SK-N-SH (cell line): ENCODE results near the gene RASAL2.

Experiments
- EZH2phosphoT487 ChIP-seq: fragments of 200-600 bp; sonication (generic); IDR thresholded peaks from 2 replicates; pipeline ENCODE4 v1.6.1; 2017; ENCODE audit warnings: low read depth, mixed run types, mild to moderate bottlenecking, antibody characterized with exemption, moderate library complexity, borderline replicate concordance
- FOSL2 ChIP-seq: IDR thresholded peaks from 2 replicates; pipeline ENCODE4 v1.4.0; 2012; ENCODE audit warnings: low read depth, mild to moderate bottlenecking, moderate library complexity, borderline replicate concordance
- GABPA ChIP-seq: IDR thresholded peaks from 2 replicates; pipeline ENCODE4 v1.4.0; 2012; ENCODE audit warnings: low read depth, mild to moderate bottlenecking
- NRF1 ChIP-seq: IDR thresholded peaks from 2 replicates; pipeline ENCODE4 v1.6.1; 2012; ENCODE audit warnings: low read depth, mild to moderate bottlenecking, low read length
- RCOR1 ChIP-seq: fragments of 150-350 bp; IDR thresholded peaks from 2 replicates; pipeline ENCODE4 v1.6.1; 2017; ENCODE audit warnings: antibody characterized with exemption, low read length
- RFX5 ChIP-seq: IDR thresholded peaks from 2 replicates; pipeline ENCODE4 v1.6.1; 2012; ENCODE audit warnings: mild to moderate bottlenecking, improper control_type of control experiment, low read length
- RXRA ChIP-seq: IDR thresholded peaks from 2 replicates; pipeline ENCODE4 v1.4.0; 2012; ENCODE audit warnings: low read depth, mild to moderate bottlenecking, borderline replicate concordance
- SIN3A ChIP-seq: IDR thresholded peaks from 2 replicates; pipeline ENCODE4 v1.6.1; 2012; ENCODE audit warnings: low read depth, mild to moderate bottlenecking, low read length, moderate library complexity, borderline replicate concordance
- TAF1 ChIP-seq: IDR thresholded peaks from 2 replicates; pipeline ENCODE4 v1.6.1; 2012; ENCODE audit warnings: low read depth, mild to moderate bottlenecking, low read length, moderate library complexity, borderline replicate concordance
- YY1 ChIP-seq: IDR thresholded peaks from 2 replicates; pipeline ENCODE4 v1.4.0; 2012; ENCODE audit warnings: low read depth, mild to moderate bottlenecking
- ZBTB33 ChIP-seq: IDR thresholded peaks from 2 replicates; pipeline ENCODE4 v1.4.0; 2012; ENCODE audit warnings: low read depth, borderline replicate concordance
- TF ChIP-seq, protein P1 (sequence below): fragments of 200-600 bp; sonication (generic); IDR thresholded peaks from 2 replicates; pipeline ENCODE4 v1.6.1; 2017; ENCODE audit warnings: antibody characterized with exemption, mild to moderate bottlenecking, moderate library complexity
- TF ChIP-seq, protein P2 (sequence below): IDR thresholded peaks from 2 replicates; pipeline ENCODE4; 2012
- TF ChIP-seq, protein P3 (sequence below): IDR thresholded peaks from 2 replicates; pipeline ENCODE4 v1.6.1; 2012; ENCODE audit warnings: mild to moderate bottlenecking, low read depth, low read length, moderate library complexity

GRCh38 chr1:178461701-178462100 is 367.8 kb downstream of the RASAL2 start:
- TF ChIP-seq, protein P1, sequence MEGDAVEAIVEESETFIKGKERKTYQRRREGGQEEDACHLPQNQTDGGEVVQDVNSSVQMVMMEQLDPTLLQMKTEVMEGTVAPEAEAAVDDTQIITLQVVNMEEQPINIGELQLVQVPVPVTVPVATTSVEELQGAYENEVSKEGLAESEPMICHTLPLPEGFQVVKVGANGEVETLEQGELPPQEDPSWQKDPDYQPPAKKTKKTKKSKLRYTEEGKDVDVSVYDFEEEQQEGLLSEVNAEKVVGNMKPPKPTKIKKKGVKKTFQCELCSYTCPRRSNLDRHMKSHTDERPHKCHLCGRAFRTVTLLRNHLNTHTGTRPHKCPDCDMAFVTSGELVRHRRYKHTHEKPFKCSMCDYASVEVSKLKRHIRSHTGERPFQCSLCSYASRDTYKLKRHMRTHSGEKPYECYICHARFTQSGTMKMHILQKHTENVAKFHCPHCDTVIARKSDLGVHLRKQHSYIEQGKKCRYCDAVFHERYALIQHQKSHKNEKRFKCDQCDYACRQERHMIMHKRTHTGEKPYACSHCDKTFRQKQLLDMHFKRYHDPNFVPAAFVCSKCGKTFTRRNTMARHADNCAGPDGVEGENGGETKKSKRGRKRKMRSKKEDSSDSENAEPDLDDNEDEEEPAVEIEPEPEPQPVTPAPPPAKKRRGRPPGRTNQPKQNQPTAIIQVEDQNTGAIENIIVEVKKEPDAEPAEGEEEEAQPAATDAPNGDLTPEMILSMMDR: no peak
- TF ChIP-seq TAF1 (no peak), GABPA (no peak), RCOR1 (no peak), RFX5 (no peak), RXRA (no peak), NRF1 (no peak), ZBTB33 (no peak), YY1 (no peak), EZH2phosphoT487 (no peak), SIN3A (no peak), FOSL2 (no peak)
- TF ChIP-seq, protein P2, sequence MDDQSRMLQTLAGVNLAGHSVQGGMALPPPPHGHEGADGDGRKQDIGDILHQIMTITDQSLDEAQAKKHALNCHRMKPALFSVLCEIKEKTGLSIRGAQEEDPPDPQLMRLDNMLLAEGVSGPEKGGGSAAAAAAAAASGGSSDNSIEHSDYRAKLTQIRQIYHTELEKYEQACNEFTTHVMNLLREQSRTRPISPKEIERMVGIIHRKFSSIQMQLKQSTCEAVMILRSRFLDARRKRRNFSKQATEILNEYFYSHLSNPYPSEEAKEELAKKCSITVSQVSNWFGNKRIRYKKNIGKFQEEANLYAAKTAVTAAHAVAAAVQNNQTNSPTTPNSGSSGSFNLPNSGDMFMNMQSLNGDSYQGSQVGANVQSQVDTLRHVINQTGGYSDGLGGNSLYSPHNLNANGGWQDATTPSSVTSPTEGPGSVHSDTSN: no peak
- TF ChIP-seq, protein P3, sequence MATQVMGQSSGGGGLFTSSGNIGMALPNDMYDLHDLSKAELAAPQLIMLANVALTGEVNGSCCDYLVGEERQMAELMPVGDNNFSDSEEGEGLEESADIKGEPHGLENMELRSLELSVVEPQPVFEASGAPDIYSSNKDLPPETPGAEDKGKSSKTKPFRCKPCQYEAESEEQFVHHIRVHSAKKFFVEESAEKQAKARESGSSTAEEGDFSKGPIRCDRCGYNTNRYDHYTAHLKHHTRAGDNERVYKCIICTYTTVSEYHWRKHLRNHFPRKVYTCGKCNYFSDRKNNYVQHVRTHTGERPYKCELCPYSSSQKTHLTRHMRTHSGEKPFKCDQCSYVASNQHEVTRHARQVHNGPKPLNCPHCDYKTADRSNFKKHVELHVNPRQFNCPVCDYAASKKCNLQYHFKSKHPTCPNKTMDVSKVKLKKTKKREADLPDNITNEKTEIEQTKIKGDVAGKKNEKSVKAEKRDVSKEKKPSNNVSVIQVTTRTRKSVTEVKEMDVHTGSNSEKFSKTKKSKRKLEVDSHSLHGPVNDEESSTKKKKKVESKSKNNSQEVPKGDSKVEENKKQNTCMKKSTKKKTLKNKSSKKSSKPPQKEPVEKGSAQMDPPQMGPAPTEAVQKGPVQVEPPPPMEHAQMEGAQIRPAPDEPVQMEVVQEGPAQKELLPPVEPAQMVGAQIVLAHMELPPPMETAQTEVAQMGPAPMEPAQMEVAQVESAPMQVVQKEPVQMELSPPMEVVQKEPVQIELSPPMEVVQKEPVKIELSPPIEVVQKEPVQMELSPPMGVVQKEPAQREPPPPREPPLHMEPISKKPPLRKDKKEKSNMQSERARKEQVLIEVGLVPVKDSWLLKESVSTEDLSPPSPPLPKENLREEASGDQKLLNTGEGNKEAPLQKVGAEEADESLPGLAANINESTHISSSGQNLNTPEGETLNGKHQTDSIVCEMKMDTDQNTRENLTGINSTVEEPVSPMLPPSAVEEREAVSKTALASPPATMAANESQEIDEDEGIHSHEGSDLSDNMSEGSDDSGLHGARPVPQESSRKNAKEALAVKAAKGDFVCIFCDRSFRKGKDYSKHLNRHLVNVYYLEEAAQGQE: no peak
